HepG2 (cell line): ENCODE results near the gene MFSD2B. TPM values are rescaled to one million over a fixed set of nuclear protein-coding genes. Genes with fewer than 3 reads are reported as not detected.

Experiments used
- GATA4 ChIP-seq: sonication (generic); IDR thresholded peaks from 2 replicates; pipeline ENCODE4 v1.6.1; 2016; ENCODE audit warnings: antibody characterized with exemption, low read depth, borderline replicate concordance
- KDM6A ChIP-seq: IDR thresholded peaks from 2 replicates; pipeline ENCODE4 v1.6.1; 2016; ENCODE audit warnings: low read depth
- MBNL3 ChIP-seq: fragments of 250-450 bp; sonication (Bioruptor Pico); conservative IDR thresholded peaks from 2 replicates; pipeline ENCODE4 v1.8.0; 2022; ENCODE audit warnings: mild to moderate bottlenecking, inconsistent platforms
- NFYC ChIP-seq: IDR thresholded peaks from 2 replicates; pipeline ENCODE4 v1.6.1; 2016; ENCODE audit warnings: missing genetic modification reagents, missing compliant biosample characterization
- SAP130 ChIP-seq: IDR thresholded peaks from 2 replicates; pipeline ENCODE4 v1.6.1; 2016; ENCODE audit warnings: low read depth
- ZBTB3 ChIP-seq: sonication (generic); formaldehyde crosslinking; IDR thresholded peaks from 2 replicates; pipeline ENCODE4 v1.4.0; 2020; ENCODE audit warnings: low read depth, mild to moderate bottlenecking, moderate library complexity, missing genetic modification reagents, borderline replicate concordance
- ZFP36L1 ChIP-seq: sonication (generic); formaldehyde crosslinking; IDR thresholded peaks from 2 replicates; pipeline ENCODE4 v1.8.0; 2022; ENCODE audit warnings: mild to moderate bottlenecking, missing genetic modification reagents, moderate library complexity
- ZNF792 ChIP-seq: IDR thresholded peaks from 2 replicates; pipeline ENCODE4 v1.6.1; 2016
- ZSCAN29 ChIP-seq: sonication (generic); formaldehyde crosslinking; conservative IDR thresholded peaks from 2 replicates; pipeline ENCODE4 v1.4.0; 2020; ENCODE audit warnings: mild to moderate bottlenecking, missing genetic modification reagents
- ZSCAN9 ChIP-seq: IDR thresholded peaks from 2 replicates; pipeline ENCODE4 v1.6.1; 2016; ENCODE audit warnings: borderline replicate concordance
- polyA plus RNA-seq, 8 experiments: library from polyadenylated mRNA; depleted of rRNA in 3 of 8; stranded (reverse) in 7 of 8; unstranded in 1 of 8; fragments of >200 nt; fragmentation: Illumina TruSeq in 4 of 8; extraction: Trizol in 4 of 8; gene quantifications; 2 replicates each; pipeline versions ENCODE4 v1.2.1 to v1.2.3, GENCODE V29; 2011 to 2016; ENCODE audit warnings: low read depth in 4 of 8, missing spikeins in 1 of 8, mixed read lengths in 1 of 8; ENCODE audit not compliant: insufficient read depth in 1 of 8
- total RNA-seq, 5 experiments: library from RNA; depleted of rRNA; stranded (reverse); fragments of >200 nt; fragmentation: Illumina TruSeq; extraction: Trizol; gene quantifications; 2 replicates each; pipeline ENCODE4 v1.2.3, GENCODE V29; 2016; ENCODE audit warnings: low read depth in 1 of 5
- TF ChIP-seq, protein P1 (sequence below), 2 experiments: sonication (generic) in 1 of 2; formaldehyde crosslinking in 1 of 2; IDR thresholded peaks; 2 replicates each; pipeline versions ENCODE4 v1.4.0 to v1.6.1; 2016 to 2020; ENCODE audit warnings: borderline replicate concordance in 1 of 2, low read depth in 1 of 2, mild to moderate bottlenecking in 1 of 2, missing genetic modification reagents in 1 of 2
- TF ChIP-seq, protein P2 (sequence below): sonication (generic); formaldehyde crosslinking; IDR thresholded peaks from 2 replicates; pipeline ENCODE4 v1.4.0; 2020; ENCODE audit warnings: missing genetic modification reagents
- TF ChIP-seq, protein P3 (sequence below): sonication (generic); formaldehyde crosslinking; IDR thresholded peaks from 2 replicates; pipeline ENCODE4 v1.4.0; 2020; ENCODE audit warnings: missing genetic modification reagents
- TF ChIP-seq, protein P4 (sequence below): IDR thresholded peaks from 2 replicates; pipeline ENCODE4 v1.6.1; 2016; ENCODE audit warnings: low read depth, borderline replicate concordance
- TF ChIP-seq, protein P5 (sequence below): sonication (generic); formaldehyde crosslinking; IDR thresholded peaks from 2 replicates; pipeline ENCODE4 v1.4.0; 2020; ENCODE audit warnings: missing genetic modification reagents

MFSD2B gene
- total and polyA plus RNA-seq, 2 of the 13 experiments (the other 11 are each of a cell fraction or from before 2014, with no cell fraction given) = 0.21 to 0.93 TPM

DNA sequence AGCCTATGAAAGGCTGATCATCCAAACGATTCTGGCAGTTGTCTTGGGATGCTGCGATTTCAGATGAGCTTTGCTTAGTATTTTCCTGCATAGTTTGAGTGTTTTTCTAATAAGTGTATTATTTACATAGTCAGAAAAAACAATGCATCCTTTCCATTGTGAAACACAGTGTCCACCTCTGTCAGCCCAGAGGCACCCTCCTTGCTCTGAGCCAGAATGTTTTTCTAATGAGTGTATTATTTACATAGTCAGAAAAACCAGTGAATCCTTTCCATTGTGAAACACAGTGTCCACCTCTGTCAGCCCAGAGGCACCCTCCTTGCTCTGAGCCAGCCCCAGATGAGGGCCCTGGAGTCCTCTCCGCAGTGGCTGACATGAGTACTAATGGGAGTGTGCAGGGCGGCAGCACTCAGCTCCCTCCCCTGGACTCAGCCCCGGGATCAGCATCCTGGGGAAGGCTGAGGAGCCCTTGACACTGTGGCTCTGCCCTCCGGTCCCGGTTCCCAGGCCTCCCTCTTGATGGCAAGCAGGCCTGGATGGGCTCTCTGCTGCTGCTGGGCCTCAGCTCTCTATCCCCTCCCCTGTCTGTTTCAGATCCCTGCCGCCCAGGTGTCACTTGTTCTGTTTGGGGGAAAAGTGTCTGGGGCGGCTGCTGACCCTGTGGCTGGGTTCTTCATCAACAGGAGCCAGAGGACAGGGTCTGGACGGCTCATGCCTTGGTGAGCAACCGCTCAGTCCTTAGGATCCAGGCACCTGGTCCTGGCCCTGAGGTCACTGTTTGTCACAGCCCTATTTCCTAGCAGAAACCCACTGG, 5.9 kb downstream of the MFSD2B start (continued):
- TF ChIP-seq, protein P1, sequence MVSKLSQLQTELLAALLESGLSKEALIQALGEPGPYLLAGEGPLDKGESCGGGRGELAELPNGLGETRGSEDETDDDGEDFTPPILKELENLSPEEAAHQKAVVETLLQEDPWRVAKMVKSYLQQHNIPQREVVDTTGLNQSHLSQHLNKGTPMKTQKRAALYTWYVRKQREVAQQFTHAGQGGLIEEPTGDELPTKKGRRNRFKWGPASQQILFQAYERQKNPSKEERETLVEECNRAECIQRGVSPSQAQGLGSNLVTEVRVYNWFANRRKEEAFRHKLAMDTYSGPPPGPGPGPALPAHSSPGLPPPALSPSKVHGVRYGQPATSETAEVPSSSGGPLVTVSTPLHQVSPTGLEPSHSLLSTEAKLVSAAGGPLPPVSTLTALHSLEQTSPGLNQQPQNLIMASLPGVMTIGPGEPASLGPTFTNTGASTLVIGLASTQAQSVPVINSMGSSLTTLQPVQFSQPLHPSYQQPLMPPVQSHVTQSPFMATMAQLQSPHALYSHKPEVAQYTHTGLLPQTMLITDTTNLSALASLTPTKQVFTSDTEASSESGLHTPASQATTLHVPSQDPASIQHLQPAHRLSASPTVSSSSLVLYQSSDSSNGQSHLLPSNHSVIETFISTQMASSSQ (IDR thresholded peaks at IDR 0.05; ENCODE audit: low read depth) = 0 out of 2 replicates have a peak, but pooled peaks have one; percentile 20
- TF ChIP-seq, protein P1 (CRISPR knock-in tag; IDR thresholded peaks at IDR 0.05; ENCODE audit: borderline replicate concordance) = peak; percentile 62; the same call in 1 of the 2 replicates
- TF ChIP-seq, protein P2, sequence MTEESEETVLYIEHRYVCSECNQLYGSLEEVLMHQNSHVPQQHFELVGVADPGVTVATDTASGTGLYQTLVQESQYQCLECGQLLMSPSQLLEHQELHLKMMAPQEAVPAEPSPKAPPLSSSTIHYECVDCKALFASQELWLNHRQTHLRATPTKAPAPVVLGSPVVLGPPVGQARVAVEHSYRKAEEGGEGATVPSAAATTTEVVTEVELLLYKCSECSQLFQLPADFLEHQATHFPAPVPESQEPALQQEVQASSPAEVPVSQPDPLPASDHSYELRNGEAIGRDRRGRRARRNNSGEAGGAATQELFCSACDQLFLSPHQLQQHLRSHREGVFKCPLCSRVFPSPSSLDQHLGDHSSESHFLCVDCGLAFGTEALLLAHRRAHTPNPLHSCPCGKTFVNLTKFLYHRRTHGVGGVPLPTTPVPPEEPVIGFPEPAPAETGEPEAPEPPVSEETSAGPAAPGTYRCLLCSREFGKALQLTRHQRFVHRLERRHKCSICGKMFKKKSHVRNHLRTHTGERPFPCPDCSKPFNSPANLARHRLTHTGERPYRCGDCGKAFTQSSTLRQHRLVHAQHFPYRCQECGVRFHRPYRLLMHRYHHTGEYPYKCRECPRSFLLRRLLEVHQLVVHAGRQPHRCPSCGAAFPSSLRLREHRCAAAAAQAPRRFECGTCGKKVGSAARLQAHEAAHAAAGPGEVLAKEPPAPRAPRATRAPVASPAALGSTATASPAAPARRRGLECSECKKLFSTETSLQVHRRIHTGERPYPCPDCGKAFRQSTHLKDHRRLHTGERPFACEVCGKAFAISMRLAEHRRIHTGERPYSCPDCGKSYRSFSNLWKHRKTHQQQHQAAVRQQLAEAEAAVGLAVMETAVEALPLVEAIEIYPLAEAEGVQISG (CRISPR knock-in tag) = peak; percentile 59
- TF ChIP-seq GATA4 (0 out of 2 replicates have a peak, but pooled peaks have one; percentile 34), ZSCAN9 (peak; percentile 52; the same call in 1 of the 2 replicates), NFYC (no peak), SAP130 (peak; percentile 86), ZFP36L1 (CRISPR knock-in tag) (peak; percentile 92; the same call in 1 of the 2 replicates), ZBTB3 (0 out of 2 replicates have a peak, but pooled peaks have one; percentile 64), MBNL3 (CRISPR knock-in tag) (no peak), ZSCAN29 (CRISPR knock-in tag) (peak; percentile 44), ZNF792 (CRISPR knock-in tag) (0 out of 2 replicates have a peak, but pooled peaks have one; percentile 58), KDM6A (CRISPR knock-in tag) (peak; percentile 79)
- TF ChIP-seq, protein P3, sequence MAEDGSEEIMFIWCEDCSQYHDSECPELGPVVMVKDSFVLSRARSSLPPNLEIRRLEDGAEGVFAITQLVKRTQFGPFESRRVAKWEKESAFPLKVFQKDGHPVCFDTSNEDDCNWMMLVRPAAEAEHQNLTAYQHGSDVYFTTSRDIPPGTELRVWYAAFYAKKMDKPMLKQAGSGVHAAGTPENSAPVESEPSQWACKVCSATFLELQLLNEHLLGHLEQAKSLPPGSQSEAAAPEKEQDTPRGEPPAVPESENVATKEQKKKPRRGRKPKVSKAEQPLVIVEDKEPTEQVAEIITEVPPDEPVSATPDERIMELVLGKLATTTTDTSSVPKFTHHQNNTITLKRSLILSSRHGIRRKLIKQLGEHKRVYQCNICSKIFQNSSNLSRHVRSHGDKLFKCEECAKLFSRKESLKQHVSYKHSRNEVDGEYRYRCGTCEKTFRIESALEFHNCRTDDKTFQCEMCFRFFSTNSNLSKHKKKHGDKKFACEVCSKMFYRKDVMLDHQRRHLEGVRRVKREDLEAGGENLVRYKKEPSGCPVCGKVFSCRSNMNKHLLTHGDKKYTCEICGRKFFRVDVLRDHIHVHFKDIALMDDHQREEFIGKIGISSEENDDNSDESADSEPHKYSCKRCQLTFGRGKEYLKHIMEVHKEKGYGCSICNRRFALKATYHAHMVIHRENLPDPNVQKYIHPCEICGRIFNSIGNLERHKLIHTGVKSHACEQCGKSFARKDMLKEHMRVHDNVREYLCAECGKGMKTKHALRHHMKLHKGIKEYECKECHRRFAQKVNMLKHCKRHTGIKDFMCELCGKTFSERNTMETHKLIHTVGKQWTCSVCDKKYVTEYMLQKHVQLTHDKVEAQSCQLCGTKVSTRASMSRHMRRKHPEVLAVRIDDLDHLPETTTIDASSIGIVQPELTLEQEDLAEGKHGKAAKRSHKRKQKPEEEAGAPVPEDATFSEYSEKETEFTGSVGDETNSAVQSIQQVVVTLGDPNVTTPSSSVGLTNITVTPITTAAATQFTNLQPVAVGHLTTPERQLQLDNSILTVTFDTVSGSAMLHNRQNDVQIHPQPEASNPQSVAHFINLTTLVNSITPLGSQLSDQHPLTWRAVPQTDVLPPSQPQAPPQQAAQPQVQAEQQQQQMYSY (CRISPR knock-in tag) = 0 out of 2 replicates have a peak, but pooled peaks have one; percentile 41
- TF ChIP-seq, protein P4, sequence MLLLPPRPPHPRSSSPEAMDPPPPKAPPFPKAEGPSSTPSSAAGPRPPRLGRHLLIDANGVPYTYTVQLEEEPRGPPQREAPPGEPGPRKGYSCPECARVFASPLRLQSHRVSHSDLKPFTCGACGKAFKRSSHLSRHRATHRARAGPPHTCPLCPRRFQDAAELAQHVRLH = peak; percentile 49; the same call in 1 of the 2 replicates
- TF ChIP-seq, protein P5, sequence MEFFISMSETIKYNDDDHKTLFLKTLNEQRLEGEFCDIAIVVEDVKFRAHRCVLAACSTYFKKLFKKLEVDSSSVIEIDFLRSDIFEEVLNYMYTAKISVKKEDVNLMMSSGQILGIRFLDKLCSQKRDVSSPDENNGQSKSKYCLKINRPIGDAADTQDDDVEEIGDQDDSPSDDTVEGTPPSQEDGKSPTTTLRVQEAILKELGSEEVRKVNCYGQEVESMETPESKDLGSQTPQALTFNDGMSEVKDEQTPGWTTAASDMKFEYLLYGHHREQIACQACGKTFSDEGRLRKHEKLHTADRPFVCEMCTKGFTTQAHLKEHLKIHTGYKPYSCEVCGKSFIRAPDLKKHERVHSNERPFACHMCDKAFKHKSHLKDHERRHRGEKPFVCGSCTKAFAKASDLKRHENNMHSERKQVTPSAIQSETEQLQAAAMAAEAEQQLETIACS (CRISPR knock-in tag) = no peak
